Esophagus muscularis mucosa (tissue), 4 donors: ENCODE results near the gene AP3S1. TPM values are rescaled to one million over a fixed set of nuclear protein-coding genes. Genes with fewer than 3 reads are reported as not detected.

Experiments
- DNase-seq: peaks from one replicate; pipeline ENCODE4 v3.0.0-alpha.2; 2017; ENCODE audit errors: extremely low spot score
- H3K27ac ChIP-seq, 4 donors: fragments of 200-600 bp; sonication (generic); replicated peaks in 1 of 4; 1 replicate in 3 of 4; 2 replicates in 1 of 4; pipeline ENCODE4 v1.5.1; 2016 to 2019; ENCODE audit warnings: mild to moderate bottlenecking in 1 of 4
- H3K27me3 ChIP-seq, 4 donors: fragments of 200-600 bp; sonication (generic); one replicate each; pipeline versions ENCODE4 v1.5.1 to v1.6.0; 2016 to 2019
- H3K36me3 ChIP-seq, 4 donors: fragments of 200-600 bp; sonication (generic); one replicate each; pipeline ENCODE4 v1.5.1; 2016 to 2019
- H3K4me1 ChIP-seq, 4 donors: fragments of 200-600 bp; sonication (generic); one replicate each; pipeline ENCODE4 v1.5.1; 2016 to 2019
- H3K4me3 ChIP-seq, 4 donors: fragments of 200-600 bp; sonication (generic); 1 replicate in 2 of 4; 2 replicates in 2 of 4; pipeline ENCODE4 v1.5.1; 2016 to 2019; ENCODE audit warnings: mild to moderate bottlenecking in 4 of 4, moderate library complexity in 1 of 4
- H3K9me3 ChIP-seq, 4 donors: fragments of 200-600 bp; sonication (generic); 1 replicate in 3 of 4; 2 replicates in 1 of 4; pipeline ENCODE4 v1.5.1; 2016 to 2019
- EP300 ChIP-seq: sonication (generic); formaldehyde crosslinking; IDR thresholded peaks from one replicate; pipeline ENCODE4 v1.6.1; 2017; ENCODE audit warnings: antibody characterized with exemption
- POLR2A ChIP-seq: fragments of 450-650 bp; IDR thresholded peaks from one replicate; pipeline ENCODE4 v1.6.1; 2017; ENCODE audit warnings: antibody characterized with exemption, moderate library complexity, mild to moderate bottlenecking, low read depth
- POLR2AphosphoS5 ChIP-seq, 2 donors: sonication (generic); formaldehyde crosslinking; IDR thresholded peaks; one replicate each; pipeline ENCODE4 v1.6.1; 2017; ENCODE audit warnings: antibody characterized with exemption in 2 of 2
- WGBS: methylation state at CpG from one replicate; pipeline ENCODE4 v1.1.5; 2018; 5-methylcytosine and 5-hydroxymethylcytosine counted together
- intact Hi-C: fragments of 100-400 bp; cut with DNase I; formaldehyde crosslinking; loops from one replicate; pipeline ENCODE4 v1.15.1; 2023
- total RNA-seq, 4 donors: library from RNA; depleted of rRNA; stranded (reverse); fragments of >200 nt; gene quantifications; one replicate each; pipeline versions ENCODE4 v1.1.0 to v1.2.1, GENCODE V29; 2016
- TF ChIP-seq, protein P1 (sequence below), 3 experiments: fragments of 200-600 bp in 2 of 3; fragments of 450-650 bp in 1 of 3; sonication (generic) in 2 of 3; IDR thresholded peaks; one replicate each; pipeline ENCODE4 v1.5.1; 2017 to 2019; ENCODE audit warnings: antibody characterized with exemption in 3 of 3, mild to moderate bottlenecking in 2 of 3, moderate library complexity in 1 of 3

AP3S1 gene
- total RNA-seq, 4 donors from 2014 or later = 44.2 to 74.2 (median 58.9) TPM

DNA sequence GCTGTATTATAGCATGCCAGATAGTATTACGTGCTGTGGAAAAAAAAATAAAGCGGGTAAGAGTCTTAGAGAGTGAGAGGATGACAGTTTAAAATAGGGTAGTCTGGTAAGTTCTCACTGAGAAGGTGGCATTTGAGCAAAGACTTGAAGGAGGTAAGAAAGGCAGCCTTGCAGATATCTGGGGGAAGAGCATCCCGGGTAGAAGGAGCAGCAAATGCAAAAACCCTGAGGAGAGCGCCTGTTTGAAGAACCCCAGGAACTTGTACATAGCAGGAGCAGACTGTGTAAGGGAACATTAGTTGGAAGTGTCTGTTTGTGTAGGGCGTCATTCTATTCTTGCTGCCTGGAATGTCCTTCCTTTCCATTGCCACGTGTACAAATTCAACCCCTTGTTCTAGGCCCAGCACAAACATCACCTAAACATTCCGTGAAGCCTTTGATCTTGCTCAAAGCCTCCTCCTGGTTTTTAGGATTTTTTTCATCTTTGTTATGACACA is 2.6 kb downstream of the AP3S1 start:
- TF ChIP-seq POLR2AphosphoS5 (IDR thresholded peaks at IDR 0.05) (no peak), EP300 (no peak), POLR2A (no peak)
- TF ChIP-seq, protein P1, sequence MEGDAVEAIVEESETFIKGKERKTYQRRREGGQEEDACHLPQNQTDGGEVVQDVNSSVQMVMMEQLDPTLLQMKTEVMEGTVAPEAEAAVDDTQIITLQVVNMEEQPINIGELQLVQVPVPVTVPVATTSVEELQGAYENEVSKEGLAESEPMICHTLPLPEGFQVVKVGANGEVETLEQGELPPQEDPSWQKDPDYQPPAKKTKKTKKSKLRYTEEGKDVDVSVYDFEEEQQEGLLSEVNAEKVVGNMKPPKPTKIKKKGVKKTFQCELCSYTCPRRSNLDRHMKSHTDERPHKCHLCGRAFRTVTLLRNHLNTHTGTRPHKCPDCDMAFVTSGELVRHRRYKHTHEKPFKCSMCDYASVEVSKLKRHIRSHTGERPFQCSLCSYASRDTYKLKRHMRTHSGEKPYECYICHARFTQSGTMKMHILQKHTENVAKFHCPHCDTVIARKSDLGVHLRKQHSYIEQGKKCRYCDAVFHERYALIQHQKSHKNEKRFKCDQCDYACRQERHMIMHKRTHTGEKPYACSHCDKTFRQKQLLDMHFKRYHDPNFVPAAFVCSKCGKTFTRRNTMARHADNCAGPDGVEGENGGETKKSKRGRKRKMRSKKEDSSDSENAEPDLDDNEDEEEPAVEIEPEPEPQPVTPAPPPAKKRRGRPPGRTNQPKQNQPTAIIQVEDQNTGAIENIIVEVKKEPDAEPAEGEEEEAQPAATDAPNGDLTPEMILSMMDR (IDR thresholded peaks at IDR 0.05) = no peak
- WGBS = 58% methylated on average over 7 of the region's 7 CpGs
- DNase-seq = no peak
- Histone ChIP-seq H3K27ac (peak overlapping the region; percentile 4 to 62 (median 24)), H3K9me3 (no peaks in the 10 kb centered on the region), H3K27me3 (no peaks in the 10 kb centered on the region), H3K4me3 (no peak overlapping the region), H3K36me3 (no peaks in the 10 kb centered on the region), H3K4me1 (peaks cover 44 to 65% (median 55%) of the 10 kb centered on the region in 4 donors)
- intact Hi-C loops = loop anchor here (10.0 kb wide), 1 partner anchor 220 kb away; no protein-coding TSS in a partner anchor

DNA sequence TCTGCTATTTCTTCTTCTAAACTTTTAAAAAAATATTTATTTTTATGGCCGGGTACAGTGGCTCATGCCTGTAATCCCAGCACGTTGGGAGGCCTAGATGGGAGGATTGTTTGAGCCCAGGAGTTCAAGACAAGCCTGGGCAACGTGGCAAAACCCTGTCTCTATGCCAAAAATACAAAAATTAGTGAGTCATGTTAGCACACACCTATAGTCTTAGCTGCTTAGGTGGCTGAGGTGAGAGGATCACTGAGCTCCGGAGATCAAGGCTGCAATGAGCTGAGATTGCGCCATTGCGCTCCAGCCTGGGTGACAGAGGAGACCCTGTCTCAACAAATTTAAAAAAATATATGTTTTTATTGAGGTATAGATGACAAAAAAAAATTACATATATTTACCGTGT is 5.6 kb downstream of the AP3S1 start:
- TF ChIP-seq, protein P1 (IDR thresholded peaks at IDR 0.05) = no peak
- TF ChIP-seq POLR2A = no peak
- no peak for TF ChIP-seq POLR2AphosphoS5 (IDR thresholded peaks at IDR 0.05)
- TF ChIP-seq EP300 = no peak
- no peak overlapping the region for H3K4me3 ChIP-seq
- H3K4me1 ChIP-seq = peaks cover 50 to 75% (median 63%) of the 10 kb centered on the region in 4 donors
- no peaks in the 10 kb centered on the region for H3K36me3 ChIP-seq
- 88% methylated on average over 7 of the region's 7 CpGs for WGBS
- no peaks in the 10 kb centered on the region for H3K27me3 ChIP-seq
- no peaks in the 10 kb centered on the region for H3K9me3 ChIP-seq
- no peak overlapping the region for H3K27ac ChIP-seq
- intact Hi-C loops = loop anchor here (10.0 kb wide), 1 partner anchor 218 kb away; no protein-coding TSS in a partner anchor
- DNase-seq = no peak

DNA sequence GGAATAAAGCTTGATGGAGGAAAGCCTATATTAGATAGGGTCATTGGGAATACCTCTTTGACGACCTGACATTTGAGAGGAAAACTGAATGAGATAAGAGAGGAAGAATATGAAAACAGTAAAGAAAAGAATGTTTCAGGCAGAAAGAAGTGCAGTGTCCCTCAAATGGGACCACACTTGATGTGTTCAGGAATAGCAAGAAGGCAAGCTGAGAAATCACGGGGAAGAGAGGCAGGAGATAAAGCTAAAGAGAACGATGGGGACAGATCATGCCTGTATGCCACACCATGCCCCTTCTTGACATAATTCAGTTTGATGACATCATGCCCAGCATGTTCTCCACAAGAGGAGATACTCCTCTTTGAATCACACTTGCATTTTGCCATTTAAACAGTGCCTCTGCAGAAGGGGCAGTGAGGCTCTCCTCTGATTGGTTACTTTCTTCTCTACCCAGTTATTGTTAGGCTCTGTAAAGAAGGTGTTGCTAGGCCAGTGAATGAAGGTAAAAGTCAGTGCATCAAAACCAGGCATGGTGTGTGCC is 7.6 kb downstream of the AP3S1 start:
- intact Hi-C loops = loop anchor here (10.0 kb wide), 1 partner anchor 215 kb away; no protein-coding TSS in a partner anchor
- Histone ChIP-seq H3K4me1 (peaks cover 34 to 62% (median 48%) of the 10 kb centered on the region in 4 donors), H3K9me3 (no peaks in the 10 kb centered on the region), H3K36me3 (no peaks in the 10 kb centered on the region), H3K27me3 (no peaks in the 10 kb centered on the region), H3K4me3 (no peak overlapping the region), H3K27ac (no peak overlapping the region)
- WGBS = 97% methylated on average over 3 of the region's 3 CpGs
- TF ChIP-seq POLR2A = no peak
- no peak for TF ChIP-seq POLR2AphosphoS5 (IDR thresholded peaks at IDR 0.05)
- TF ChIP-seq, protein P1 (IDR thresholded peaks at IDR 0.05) = no peak
- no peak for TF ChIP-seq EP300
- no peak for DNase-seq

DNA sequence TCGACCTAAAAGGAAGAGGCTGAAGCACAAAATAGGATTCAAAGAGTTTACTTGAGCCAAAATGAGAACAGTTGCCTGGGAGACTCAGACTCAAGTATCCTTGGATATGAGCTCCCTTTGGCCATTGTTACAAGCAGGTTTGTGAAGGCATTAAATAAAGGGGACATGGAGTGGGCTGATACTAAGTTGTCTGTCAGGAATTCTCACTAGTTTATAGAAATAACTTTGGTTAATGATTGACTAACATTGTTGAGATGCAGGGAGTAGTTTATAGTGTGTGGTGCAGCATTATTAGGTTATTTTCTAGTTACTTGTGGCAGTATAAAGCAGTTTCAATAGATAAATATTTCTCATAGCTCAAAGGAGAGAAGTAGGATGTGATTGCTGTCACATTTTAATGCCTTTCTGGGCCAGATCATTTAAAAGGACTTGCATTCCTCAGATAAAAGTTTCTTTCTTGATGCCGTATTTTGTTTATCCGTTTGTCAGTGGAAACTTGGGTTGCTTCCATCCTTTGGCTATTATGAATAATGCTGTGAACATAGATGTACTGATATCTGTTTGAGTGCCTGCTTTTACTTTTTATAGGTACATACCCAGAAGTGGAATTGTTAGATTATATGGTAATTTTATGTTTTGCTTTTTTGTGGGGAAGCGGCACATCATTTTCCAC is 9.1 kb downstream of the AP3S1 start:
- Histone ChIP-seq H3K9me3 (no peaks in the 10 kb centered on the region), H3K4me3 (peak overlapping the region in 2 of 4 donors; percentile 10 to 27), H3K27me3 (no peaks in the 10 kb centered on the region), H3K4me1 (peaks cover 25 to 51% (median 36%) of the 10 kb centered on the region in 4 donors), H3K36me3 (no peaks in the 10 kb centered on the region), H3K27ac (peak overlapping the region; percentile 11 to 60 (median 39))
- no peak for DNase-seq
- WGBS = 51% methylated on average over 4 of the region's 4 CpGs
- TF ChIP-seq, protein P1 (IDR thresholded peaks at IDR 0.05) = no peak
- TF ChIP-seq POLR2AphosphoS5 (IDR thresholded peaks at IDR 0.05) (no peak), EP300 (no peak), POLR2A (no peak)
- intact Hi-C loops = no loop called here
